ENCODE results near the gene VAV2.

GRCh38 chr9:133927041-133927440 is 65.1 kb downstream of the VAV2 start:
- TF ChIP-seq CTCF (IDR thresholded peaks at IDR 0.05) (no peak), POLR2AphosphoS5 (IDR thresholded peaks at IDR 0.05) (no peak)

All from sigmoid colon (tissue), 4 donors.